ENCODE results near the gene SPTSSA. TPM values are rescaled to one million over a fixed set of nuclear protein-coding genes. Genes with fewer than 3 reads are reported as not detected.
"Not testable (repeated sequence)": the region's sequence is repeated elsewhere in the genome, so short reads cannot be mapped to it uniquely, and the experiment has no call there.

Gene SPTSSA
- total RNA-seq, 2 experiments from 2014 or later: 8.7 to 8.9 TPM

DNA sequence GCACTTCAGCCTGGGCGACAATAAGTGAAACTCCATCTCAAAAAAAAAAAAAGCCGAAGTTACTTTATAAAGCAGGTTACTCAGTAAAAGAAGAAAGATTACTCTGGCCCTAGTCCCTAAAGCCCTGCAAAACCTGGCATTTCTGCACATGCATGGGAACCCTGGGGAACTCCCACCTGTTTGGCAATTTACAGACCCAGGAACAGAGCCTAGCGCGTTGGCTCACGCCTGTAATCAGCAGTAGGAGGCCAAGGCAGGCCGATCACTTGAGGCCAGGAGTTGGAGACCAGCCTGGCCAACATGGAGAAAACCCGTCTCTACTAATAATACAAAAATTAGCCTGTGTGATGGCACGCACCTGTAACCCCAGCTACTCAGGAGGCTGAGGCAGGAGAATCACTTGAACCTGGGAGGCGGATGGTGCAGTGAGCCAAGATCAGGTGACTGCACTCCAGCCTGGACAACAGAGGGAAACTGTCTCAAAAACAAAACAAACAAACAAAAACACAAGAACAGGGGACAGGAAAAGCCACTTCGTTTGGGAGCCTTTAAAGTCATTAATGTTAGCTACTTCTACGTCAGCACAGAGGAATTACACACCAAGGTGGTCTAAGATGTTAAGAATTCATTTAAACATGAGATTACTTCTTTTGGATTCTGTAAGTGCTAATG is 34.1 kb upstream of the SPTSSA start:
- ATAC-seq (no peak), DNase-seq (no peak)
- CTCF ChIA-PET: interaction anchor here (0.7 to 1.4 kb wide), 3 partner anchors 40 to 173 kb away, joined by 3 to 4 read pairs (median 3); no protein-coding TSS in a partner anchor
- POLR2A ChIA-PET: no interaction called here
- Mint-ChIP-seq H3K27ac (no peak overlapping the region), H3K9me3 (ENCODE audit: low read depth) (no peaks in the 10 kb centered on the region), H3K4me3 (no peak overlapping the region), H3K36me3 (ENCODE audit: low read depth) (no peaks in the 10 kb centered on the region), H3K27me3 (no peaks in the 10 kb centered on the region), H3K4me1 (no peaks in the 10 kb centered on the region)
- intact Hi-C loops (cut with DNase I, micrococcal nuclease): no loop called here

- ChIA-PET CTCF (no interaction called here), POLR2A (no interaction called here)
- Mint-ChIP-seq H3K9me3 (ENCODE audit: low read depth) (no peaks in the 10 kb centered on the region), H3K4me1 (no peaks in the 10 kb centered on the region), H3K36me3 (ENCODE audit: low read depth) (no peaks in the 10 kb centered on the region), H3K27me3 (no peaks in the 10 kb centered on the region), H3K4me3 (no peak overlapping the region), H3K27ac (no peak overlapping the region)
- no peak for ATAC-seq
- DNase-seq: no peak
- intact Hi-C loops (cut with DNase I, micrococcal nuclease): no loop called here
Measured at GRCh38 chr14:34489324-34489723, 27.3 kb upstream of the SPTSSA start.

DNA sequence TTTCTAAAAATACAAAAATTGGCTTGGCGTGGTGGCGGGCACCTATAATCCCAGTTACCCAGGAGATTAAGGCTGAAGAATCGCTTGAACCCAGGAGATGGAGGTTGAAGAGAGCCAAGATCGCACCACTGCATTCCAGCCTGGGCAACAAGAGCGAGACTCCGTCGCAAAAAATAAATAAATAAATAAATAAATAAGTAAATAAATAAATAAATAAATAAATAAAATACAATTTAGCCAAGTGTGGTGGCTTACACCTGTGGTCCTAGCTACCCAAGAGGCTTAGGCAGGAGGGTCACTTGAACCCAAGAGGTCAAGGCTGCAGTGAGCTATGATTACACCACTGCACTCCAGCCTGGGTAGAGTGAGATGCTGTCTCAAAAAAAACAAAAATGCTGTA is 26.5 kb upstream of the SPTSSA start:
- Mint-ChIP-seq H3K27ac (no peak overlapping the region), H3K36me3 (ENCODE audit: low read depth) (no peaks in the 10 kb centered on the region), H3K4me3 (no peak overlapping the region), H3K9me3 (ENCODE audit: low read depth) (no peaks in the 10 kb centered on the region), H3K4me1 (no peaks in the 10 kb centered on the region), H3K27me3 (no peaks in the 10 kb centered on the region)
- CTCF ChIA-PET: no interaction called here
- DNase-seq: no peak
- POLR2A ChIA-PET: no interaction called here
- ATAC-seq: no peak
- intact Hi-C loops (cut with DNase I, micrococcal nuclease): no loop called here

DNA sequence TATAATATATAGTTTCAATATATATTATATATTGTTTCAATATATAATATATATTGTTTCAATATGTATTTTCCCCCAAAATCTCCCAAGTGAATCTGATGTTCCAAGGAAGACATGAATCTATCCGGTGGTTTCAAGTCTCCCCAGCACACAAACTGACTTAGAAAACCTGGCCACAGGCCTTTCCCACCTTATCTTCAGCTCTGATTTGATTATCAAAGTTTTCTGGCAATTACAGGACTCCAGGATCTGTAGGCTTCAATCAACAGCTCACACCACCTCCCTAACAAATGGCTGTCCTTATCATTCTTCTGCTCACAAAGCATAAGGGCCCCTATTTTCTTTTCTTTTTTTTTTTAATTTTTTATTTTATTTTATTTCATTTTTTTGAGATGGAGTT is 22.7 kb upstream of the SPTSSA start:
- intact Hi-C loops (cut with DNase I, micrococcal nuclease): no loop called here
- Mint-ChIP-seq H3K9me3 (ENCODE audit: low read depth) (no peaks in the 10 kb centered on the region), H3K27me3 (no peaks in the 10 kb centered on the region), H3K27ac (no peak overlapping the region), H3K4me3 (no peak overlapping the region), H3K36me3 (ENCODE audit: low read depth) (no peaks in the 10 kb centered on the region), H3K4me1 (no peaks in the 10 kb centered on the region)
- DNase-seq (no peak), ATAC-seq (no peak)
- POLR2A ChIA-PET: no interaction called here
- CTCF ChIA-PET: interaction anchor here (0.6 kb wide), 1 partner anchor 20 kb away, joined by 4 read pairs; no protein-coding TSS in a partner anchor

GRCh38 chr14:34482463-34482862 is 20.4 kb upstream of the SPTSSA start:
- ATAC-seq (no peak), DNase-seq (no peak)
- ChIA-PET POLR2A (no interaction called here), CTCF (interaction anchor here (0.6 kb wide), 1 partner anchor 159 kb away, joined by 6 read pairs; no protein-coding TSS in a partner anchor)
- Mint-ChIP-seq H3K27me3 (no peaks in the 10 kb centered on the region), H3K9me3 (ENCODE audit: low read depth) (no peaks in the 10 kb centered on the region), H3K4me1 (no peaks in the 10 kb centered on the region), H3K4me3 (no peak overlapping the region), H3K36me3 (ENCODE audit: low read depth) (no peaks in the 10 kb centered on the region), H3K27ac (no peak overlapping the region)
- intact Hi-C loops (cut with DNase I, micrococcal nuclease): no loop called here

DNA sequence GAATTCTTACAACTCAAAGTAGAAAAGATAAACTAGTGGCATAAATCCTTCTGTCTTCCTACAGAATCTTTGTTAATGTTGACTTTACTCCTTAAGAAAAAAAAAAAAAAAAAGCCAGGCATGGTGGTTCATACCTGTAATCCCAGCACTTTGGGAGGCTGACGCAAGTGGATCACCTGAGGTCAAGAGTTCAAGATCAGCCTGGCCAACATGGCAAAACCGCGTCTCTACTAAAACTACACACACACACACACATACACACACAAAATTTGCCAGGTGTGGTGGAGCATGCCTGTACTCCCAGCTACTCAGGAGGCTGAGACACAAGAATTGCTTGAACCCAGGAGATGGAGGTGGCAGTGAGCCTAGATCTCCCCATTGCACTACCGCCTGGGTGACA is 17.7 kb upstream of the SPTSSA start:
- ATAC-seq (no peak), DNase-seq (no peak)
- no peaks in the 10 kb centered on the region for H3K4me1 Mint-ChIP-seq
- H3K4me3 Mint-ChIP-seq: no peak overlapping the region
- ChIA-PET CTCF (no interaction called here), POLR2A (no interaction called here)
- intact Hi-C loops (cut with DNase I, micrococcal nuclease): no loop called here
- H3K27ac Mint-ChIP-seq: no peak overlapping the region
- H3K36me3 Mint-ChIP-seq (ENCODE audit: low read depth): no peaks in the 10 kb centered on the region
- no peaks in the 10 kb centered on the region for H3K9me3 Mint-ChIP-seq (ENCODE audit: low read depth)
- no peaks in the 10 kb centered on the region for H3K27me3 Mint-ChIP-seq

DNA sequence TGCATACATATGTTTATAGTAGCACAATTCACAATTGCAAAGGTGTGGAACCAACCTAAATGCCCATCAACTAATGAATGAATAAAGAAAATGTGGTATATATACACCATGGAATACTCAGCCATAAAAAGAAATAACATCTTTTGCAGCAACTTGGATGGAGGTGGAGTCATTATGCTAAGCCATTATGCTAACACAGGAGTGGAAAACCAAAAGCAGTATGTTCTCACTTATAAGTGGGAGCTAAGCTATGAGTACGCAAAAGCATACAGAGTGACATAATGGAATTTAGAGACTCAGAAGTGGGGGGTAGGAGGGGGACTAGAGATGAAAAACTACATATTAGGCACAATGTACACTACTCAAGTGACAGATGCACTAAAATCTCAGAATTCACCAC is 16.2 kb upstream of the SPTSSA start:
- no peak for DNase-seq
- intact Hi-C loops (cut with DNase I, micrococcal nuclease): no loop called here
- Mint-ChIP-seq H3K9me3 (ENCODE audit: low read depth) (no peaks in the 10 kb centered on the region), H3K27me3 (no peaks in the 10 kb centered on the region), H3K4me1 (no peaks in the 10 kb centered on the region), H3K4me3 (no peak overlapping the region), H3K27ac (no peak overlapping the region), H3K36me3 (ENCODE audit: low read depth) (no peaks in the 10 kb centered on the region)
- no peak for ATAC-seq
- CTCF ChIA-PET: no interaction called here
- POLR2A ChIA-PET: no interaction called here

DNA sequence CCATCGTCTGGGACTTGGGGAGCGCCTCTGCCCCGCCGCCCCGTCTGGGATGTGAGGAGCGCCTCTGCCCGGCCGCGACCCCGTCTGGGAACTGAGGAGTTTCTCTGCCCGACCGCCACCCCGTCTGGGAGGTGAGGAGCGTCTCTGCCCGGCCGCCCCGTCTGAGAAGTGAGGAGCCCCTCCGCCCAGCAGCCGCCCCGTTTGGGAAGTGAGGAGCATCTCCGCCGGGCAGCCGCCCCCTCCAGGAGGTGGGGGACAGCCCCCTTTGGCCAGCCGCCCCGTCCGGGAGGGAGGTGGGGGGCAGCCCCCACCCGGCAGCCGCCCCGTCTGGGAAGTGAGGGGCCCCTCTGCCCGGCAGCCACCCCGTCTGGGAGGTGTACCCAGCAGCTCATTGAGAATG is 14.0 kb upstream of the SPTSSA start:
- intact Hi-C loops (cut with DNase I, micrococcal nuclease); CTCF ChIA-PET; H3K27me3 Mint-ChIP-seq; POLR2A ChIA-PET; H3K36me3 Mint-ChIP-seq (ENCODE audit: low read depth); H3K4me1 Mint-ChIP-seq; ATAC-seq; H3K9me3 Mint-ChIP-seq (ENCODE audit: low read depth); H3K27ac Mint-ChIP-seq; DNase-seq; H3K4me3 Mint-ChIP-seq: not testable (repeated sequence)

GRCh38 chr14:34475163-34475562 is 13.1 kb upstream of the SPTSSA start:
- no peak for ATAC-seq
- Mint-ChIP-seq H3K4me3 (no peak overlapping the region), H3K9me3 (ENCODE audit: low read depth) (no peaks in the 10 kb centered on the region), H3K36me3 (ENCODE audit: low read depth) (no peaks in the 10 kb centered on the region), H3K27me3 (no peaks in the 10 kb centered on the region), H3K27ac (no peak overlapping the region), H3K4me1 (no peaks in the 10 kb centered on the region)
- intact Hi-C loops (cut with DNase I, micrococcal nuclease): no loop called here
- ChIA-PET CTCF (no interaction called here), POLR2A (no interaction called here)
- no peak for DNase-seq

DNA sequence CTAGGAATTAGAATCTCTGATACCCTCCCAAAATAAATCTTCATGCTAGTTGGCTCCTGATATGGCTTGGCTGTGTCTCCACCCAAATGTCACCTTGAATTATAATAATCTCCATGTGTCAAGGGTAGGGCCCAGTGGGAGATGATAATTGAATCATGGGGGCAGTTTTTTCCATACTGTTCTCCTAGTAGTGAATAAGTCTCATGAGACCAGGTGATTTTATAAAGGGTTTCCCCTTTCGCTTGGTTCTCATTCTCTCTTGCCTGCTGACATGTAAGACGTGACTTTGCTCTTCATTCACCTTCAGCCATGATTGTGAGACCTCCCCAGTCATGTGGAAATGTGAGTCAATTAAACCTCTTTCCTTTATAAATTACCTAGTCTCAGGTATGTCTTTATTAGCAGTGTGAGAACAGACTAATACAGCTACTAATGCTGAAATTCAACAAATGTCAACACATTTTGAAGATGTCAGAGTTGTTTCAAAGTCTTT is 12.2 kb upstream of the SPTSSA start:
- Mint-ChIP-seq H3K27ac (no peak overlapping the region), H3K36me3 (ENCODE audit: low read depth) (no peaks in the 10 kb centered on the region), H3K27me3 (no peaks in the 10 kb centered on the region), H3K9me3 (ENCODE audit: low read depth) (no peaks in the 10 kb centered on the region), H3K4me1 (no peaks in the 10 kb centered on the region), H3K4me3 (no peak overlapping the region)
- intact Hi-C loops (cut with DNase I, micrococcal nuclease): no loop called here
- DNase-seq (no peak), ATAC-seq (no peak)
- ChIA-PET CTCF (no interaction called here), POLR2A (no interaction called here)

DNA sequence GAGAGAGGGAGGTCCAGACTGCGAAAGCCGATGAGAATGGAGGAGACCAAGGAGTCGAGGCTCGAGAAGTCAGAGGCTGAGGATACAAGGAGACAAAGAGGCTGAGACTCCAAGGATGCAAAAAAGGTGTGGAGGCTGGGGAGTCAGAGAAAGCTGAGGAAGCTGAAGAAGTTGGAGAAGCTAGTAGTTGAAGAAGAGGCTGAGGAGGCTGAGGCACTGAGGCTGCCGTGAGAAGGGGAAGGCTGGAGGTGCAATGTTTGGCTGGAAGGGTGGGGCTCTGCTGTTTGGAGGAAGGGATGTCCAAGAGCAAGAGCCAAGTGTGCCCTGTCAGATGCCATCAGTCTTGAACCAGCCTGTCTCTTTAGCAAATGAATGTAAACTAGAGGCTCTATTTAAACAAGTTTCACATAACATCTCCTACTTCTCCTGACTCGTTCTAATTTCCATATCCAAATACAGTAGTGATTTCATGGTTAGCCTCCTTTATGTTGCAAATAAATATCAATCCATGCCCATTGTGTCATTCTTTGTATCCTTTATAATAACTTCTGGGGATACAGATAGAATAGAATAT is 10.8 kb upstream of the SPTSSA start:
- ChIA-PET POLR2A (no interaction called here), CTCF (interaction anchor here (0.6 kb wide), 1 partner anchor 63 kb away, joined by 5 read pairs; no protein-coding TSS in a partner anchor)
- intact Hi-C loops (cut with DNase I, micrococcal nuclease): no loop called here
- H3K4me1 Mint-ChIP-seq: no peaks in the 10 kb centered on the region
- H3K36me3 Mint-ChIP-seq (ENCODE audit: low read depth): no peaks in the 10 kb centered on the region
- H3K27me3 Mint-ChIP-seq: no peaks in the 10 kb centered on the region
- DNase-seq: no peak
- no peak for ATAC-seq
- no peak overlapping the region for H3K27ac Mint-ChIP-seq
- H3K9me3 Mint-ChIP-seq (ENCODE audit: low read depth): no peaks in the 10 kb centered on the region
- no peak overlapping the region for H3K4me3 Mint-ChIP-seq

DNA sequence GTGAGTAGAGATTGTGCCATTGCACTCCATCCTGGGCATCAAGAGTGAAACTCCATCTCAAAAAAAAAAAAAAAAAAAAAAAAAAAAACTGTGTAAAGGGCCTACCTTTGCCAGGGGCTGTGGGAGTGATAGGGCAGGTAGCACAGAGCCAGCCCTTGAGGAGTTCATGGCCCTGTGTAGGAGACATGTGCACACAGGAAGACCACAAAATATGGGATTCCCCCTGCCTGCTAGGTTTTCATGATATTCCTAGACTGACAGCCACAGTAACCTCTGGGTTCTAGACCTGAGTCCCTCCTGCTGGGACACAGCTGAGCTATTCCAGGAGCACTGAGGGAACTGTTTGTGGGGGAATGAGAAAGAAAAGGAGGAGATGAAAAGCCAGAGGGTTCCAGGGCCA is 8.3 kb upstream of the SPTSSA start:
- H3K27me3 Mint-ChIP-seq: no peaks in the 10 kb centered on the region
- ChIA-PET POLR2A (no interaction called here), CTCF (no interaction called here)
- no peaks in the 10 kb centered on the region for H3K36me3 Mint-ChIP-seq (ENCODE audit: low read depth)
- DNase-seq (no peak), ATAC-seq (no peak)
- H3K4me1 Mint-ChIP-seq: no peaks in the 10 kb centered on the region
- no peak overlapping the region for H3K4me3 Mint-ChIP-seq
- no peaks in the 10 kb centered on the region for H3K9me3 Mint-ChIP-seq (ENCODE audit: low read depth)
- H3K27ac Mint-ChIP-seq: no peak overlapping the region
- intact Hi-C loops (cut with DNase I, micrococcal nuclease): no loop called here
